MM.1S (cell line): Measurements from ENCODE around the gene TMEM179.

Experiments used
- EZH2 ChIP-seq: fragments of 300-600 bp; sonication (generic); optimal IDR thresholded peaks from 2 replicates; pipeline ENCODE3; 2017; ENCODE audit warnings: low read depth, mild to moderate bottlenecking, antibody characterized with exemption, low read length, mixed read lengths
- EZH2phosphoT487 ChIP-seq: fragments of 300-600 bp; sonication (generic); IDR thresholded peaks from 2 replicates; pipeline ENCODE4 v1.6.1; 2018; ENCODE audit warnings: antibody characterized with exemption, low read length
- TF ChIP-seq, protein P1 (sequence below): fragments of 300-600 bp; sonication (generic); IDR thresholded peaks from 2 replicates; pipeline ENCODE4 v1.5.1; 2016; ENCODE audit warnings: antibody characterized with exemption, low read length, mixed read lengths

DNA sequence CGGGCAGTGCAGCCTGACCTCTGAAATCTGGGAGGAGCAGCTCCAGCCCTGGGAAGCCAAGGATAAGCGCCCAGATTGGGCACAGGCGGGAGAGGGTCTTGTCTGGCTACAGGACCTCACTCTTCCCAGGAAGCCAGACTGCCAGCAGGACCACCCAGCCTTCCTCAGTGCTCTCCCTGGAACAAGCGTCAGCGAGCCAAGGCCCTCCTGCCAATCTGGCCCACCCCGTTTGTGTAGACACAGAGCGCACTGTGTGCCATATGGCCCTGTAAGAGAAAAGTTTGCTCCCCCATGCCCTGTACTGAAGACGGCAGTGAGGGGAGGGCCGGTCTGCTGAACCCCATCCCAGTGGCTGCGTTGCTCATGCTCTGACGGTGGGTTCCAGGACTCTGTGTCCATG is 26.3 kb downstream of the TMEM179 start:
- TF ChIP-seq EZH2, result no peak
- TF ChIP-seq, protein P1, sequence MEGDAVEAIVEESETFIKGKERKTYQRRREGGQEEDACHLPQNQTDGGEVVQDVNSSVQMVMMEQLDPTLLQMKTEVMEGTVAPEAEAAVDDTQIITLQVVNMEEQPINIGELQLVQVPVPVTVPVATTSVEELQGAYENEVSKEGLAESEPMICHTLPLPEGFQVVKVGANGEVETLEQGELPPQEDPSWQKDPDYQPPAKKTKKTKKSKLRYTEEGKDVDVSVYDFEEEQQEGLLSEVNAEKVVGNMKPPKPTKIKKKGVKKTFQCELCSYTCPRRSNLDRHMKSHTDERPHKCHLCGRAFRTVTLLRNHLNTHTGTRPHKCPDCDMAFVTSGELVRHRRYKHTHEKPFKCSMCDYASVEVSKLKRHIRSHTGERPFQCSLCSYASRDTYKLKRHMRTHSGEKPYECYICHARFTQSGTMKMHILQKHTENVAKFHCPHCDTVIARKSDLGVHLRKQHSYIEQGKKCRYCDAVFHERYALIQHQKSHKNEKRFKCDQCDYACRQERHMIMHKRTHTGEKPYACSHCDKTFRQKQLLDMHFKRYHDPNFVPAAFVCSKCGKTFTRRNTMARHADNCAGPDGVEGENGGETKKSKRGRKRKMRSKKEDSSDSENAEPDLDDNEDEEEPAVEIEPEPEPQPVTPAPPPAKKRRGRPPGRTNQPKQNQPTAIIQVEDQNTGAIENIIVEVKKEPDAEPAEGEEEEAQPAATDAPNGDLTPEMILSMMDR, result no peak
- TF ChIP-seq EZH2phosphoT487, result no peak
